NCI-H2171 treated with DMSO at 0.1 percent for 48 hours (cell line): ENCODE data around the gene NFIX.

Experiments used
- DNase-seq: peaks from one replicate; lab custom pipeline; 2025; lab: John Stamatoyannopoulos, UW

Gene NFIX

DNA sequence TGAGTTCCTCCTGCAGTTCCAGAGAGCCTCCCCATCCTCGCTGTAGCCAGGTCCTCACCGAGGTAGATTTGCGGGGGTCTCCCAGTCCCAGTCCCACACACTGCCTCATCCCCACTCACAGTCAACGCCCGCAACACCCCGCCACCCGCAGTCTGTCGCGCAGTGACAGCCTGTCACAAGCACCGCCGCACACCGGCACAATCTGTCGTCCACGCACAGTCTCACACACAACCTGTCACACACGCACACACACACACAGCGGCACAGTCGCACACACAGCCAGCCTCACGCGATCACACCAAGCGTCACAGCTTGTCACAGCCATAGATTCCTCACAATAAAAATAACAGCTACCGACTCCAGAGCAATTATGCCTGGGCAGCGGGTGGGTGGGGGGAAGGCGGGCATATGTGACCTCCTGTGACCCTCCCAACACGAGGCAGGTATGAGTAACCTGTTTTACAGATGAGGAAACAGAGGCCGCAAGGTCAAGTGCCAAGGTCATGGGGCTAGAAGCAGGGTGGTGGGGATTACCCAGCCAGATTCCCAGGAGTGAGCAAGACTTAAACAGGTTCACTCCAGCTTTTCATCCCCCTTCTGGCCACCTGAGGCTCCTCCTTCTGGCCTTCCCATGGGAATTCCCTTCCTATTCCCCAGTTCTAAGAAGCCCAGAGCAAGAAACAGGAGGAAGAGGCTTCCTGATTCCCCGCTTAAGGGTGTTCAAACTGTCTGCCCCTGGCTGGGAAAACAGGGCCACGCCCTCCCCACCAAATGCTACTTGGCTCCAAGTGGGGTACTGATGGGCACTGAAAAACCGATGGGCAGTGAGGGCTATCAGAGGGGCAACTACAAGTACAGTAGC lies 13.9 kb downstream of the NFIX start:
- peak; percentile 72 for DNase-seq

- peak; percentile 30 for DNase-seq
Measured at GRCh38 chr19:13010038-13010991, 15.0 kb downstream of the NFIX start.

GRCh38 chr19:13010992-13011652 lies 15.8 kb downstream of the NFIX start:
- DNase-seq: no peak

GRCh38 chr19:13011653-13012389 lies 16.5 kb downstream of the NFIX start:
- no peak for DNase-seq

DNA sequence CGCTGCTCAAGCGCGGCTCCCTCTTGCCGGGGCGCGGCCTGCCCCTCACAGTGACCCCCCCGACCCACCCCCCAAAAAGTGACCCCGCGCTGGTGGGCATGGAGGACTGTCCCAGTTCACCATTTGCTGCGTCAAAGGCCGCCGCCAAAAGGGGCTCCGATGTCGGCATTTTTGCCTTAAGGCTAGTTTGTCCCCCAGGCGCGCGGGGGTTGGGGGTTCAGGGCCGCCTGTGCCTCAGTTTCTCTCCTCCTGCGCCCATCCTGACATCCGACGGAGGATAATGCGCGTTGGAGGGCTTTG lies 17.1 kb downstream of the NFIX start:
- DNase-seq: no peak

GRCh38 chr19:13012690-13013608 lies 17.7 kb downstream of the NFIX start:
- no peak for DNase-seq

DNA sequence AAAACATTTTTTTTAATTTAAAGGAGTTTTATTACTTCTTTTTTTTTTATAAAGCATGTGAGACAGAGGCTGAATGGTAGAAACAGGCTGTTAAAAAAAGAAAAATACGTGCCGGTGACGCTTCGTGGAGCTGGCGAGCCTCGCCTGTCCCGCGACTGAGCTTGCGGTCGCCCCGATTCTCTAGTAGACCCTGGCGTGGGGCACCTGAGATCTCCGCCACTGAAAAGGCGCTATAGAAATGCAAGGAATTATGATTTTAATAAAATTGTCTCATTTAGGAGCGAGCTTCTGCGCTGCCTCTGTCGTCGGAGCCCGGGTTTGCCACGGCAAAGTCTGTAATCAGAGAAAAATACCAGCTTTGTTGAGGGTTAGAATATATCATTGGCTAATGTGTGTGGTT lies 18.4 kb downstream of the NFIX start:
- no peak for DNase-seq

- no peak for DNase-seq
Measured at GRCh38 chr19:13014101-13014920, 19.0 kb downstream of the NFIX start.

GRCh38 chr19:13014921-13015280 lies 19.6 kb downstream of the NFIX start:
- DNase-seq: no peak

DNA sequence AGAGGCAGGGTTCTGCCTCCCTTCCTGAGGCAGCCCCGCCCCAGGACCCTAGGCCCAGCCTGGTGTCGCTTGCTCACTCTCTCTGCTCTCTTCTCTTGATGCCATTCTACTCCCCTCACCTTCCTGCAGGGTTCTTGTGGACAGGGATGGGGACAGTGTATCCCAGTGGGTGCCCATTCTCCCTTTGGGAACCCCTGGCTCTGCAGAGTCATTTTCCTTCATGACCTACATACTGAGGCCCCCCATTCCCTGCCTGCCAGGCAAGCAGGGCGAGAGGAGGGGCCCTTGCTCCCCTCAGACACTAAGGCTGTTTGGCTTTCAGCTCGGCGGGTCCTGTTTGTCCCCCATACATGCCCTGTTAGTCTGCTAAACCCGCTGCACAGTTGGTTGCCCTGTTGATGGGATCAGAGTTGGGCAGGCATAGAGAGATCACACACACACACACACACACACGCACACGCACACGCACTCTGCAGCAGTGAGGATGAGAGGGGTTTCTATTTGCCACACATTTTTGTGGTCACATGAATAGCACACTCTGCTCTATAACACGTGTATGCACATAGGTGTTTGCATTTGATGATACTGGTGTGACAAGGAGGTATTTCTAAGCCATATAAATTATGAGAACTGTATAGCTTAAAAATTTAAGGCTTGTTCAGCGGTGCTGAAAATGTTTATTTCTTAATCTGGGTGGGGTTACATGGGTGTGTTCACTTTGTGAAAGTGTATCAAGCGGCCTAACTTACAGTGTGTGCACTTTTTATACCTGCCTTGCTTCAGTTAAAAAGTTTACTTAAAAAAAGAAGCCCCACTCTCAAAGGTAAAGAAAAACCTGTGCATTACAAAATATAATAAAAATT lies 20.3 kb downstream of the NFIX start:
- no peak for DNase-seq

DNA sequence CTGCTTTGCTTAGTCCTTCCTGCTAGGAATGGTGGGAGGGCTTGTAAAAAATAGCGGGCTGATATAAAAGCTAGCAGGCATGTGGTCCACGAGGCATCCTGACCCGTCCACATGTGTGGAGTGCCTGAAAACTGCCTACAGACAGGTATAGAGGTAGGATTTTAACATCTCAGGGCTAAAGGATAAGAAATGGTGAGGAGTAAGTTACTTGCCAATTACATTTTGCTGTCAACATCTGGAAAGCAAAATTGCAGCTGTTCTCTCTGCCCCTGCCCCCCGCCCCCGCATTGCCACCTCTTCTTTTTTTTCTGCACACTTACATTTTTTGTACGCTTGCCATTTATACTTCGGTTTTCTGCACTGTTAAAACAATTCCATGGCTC lies 21.0 kb downstream of the NFIX start:
- DNase-seq: no peak

GRCh38 chr19:13016628-13017305 lies 21.5 kb downstream of the NFIX start:
- no peak for DNase-seq

DNA sequence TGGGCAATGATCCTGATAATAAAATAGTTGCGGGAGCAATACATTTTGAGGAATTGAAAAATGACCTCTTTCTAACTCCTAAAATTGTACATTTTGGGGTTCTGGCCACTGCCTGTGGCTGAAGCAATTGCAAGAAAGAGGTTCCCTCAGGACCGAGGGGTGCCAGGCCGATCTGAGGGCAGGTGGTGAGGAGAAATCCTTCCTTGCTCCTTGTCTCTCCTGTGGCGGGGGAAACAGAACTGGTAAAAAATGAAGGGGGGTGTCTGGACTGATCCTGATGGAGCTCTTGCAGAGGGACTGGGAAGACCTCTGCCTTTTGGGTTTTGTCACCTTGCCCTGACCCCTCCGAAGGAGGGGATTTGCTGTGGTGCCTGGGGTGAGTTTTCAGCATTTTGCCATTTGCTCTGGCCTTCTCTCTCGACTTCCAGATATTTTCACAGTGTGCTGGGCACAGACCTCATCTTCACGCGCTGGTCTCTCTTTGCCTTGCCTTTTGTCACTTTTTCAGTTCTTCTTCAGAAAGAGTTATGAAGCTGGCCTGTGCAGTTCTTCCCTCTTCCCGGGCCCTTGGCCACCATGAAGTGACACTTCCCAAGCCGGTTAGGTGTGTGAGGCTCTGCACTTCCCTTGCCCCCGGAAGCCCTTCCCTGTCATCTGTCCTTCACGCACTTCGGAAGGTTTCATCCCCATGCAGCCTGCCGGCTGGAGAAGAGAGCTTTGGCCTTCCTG lies 22.2 kb downstream of the NFIX start:
- no peak for DNase-seq

DNA sequence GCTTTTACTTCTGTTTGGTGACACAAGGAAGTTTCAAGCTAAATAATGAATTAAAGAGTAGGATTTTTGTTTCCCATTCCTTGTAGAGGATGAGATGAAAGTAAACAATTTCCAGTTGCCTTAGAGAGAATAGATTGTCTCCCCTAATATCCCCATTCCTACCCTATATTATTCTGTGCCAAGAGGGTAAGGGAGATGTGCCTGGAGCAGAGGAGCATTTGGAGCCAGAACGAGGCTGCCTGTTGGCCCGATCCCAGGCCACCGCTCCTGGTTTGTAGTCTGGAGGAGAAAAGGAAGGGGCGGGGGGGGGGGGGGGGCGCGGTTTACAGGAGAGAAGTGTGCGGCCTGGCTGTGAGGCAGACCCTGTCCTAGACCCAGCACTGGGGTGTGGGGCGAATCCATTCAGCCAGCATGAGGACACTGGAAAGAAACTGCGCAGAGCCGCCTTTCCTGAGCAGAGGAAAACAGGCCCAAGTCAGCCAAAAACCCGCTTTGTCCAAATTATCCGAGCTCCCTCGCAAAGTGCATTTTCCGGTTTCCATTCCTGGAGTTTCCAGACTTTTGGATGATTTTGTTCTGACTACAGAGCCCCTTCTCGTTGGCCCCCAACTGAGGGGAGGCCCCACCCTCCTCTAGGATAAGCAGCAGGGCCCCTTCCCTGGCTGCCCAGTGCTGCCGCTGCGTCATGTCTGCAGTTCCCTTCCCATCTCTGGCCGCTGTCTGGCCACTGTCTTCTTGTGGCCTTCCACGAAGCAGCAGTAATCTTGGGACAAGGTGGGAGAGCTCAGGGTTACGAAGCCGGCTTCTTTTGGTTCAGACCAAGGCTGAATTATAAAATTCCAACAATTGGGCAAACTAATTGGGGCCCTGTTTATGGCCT lies 23.0 kb downstream of the NFIX start:
- no peak for DNase-seq

- no peak for DNase-seq
Measured at GRCh38 chr19:13019332-13019731, 24.1 kb downstream of the NFIX start.

GRCh38 chr19:13020002-13020414 lies 24.7 kb downstream of the NFIX start:
- no peak for DNase-seq
